ENCODE results near the gene PANK4.

Gene PANK4

GRCh38 chr1:2544875-2545640 lies 18.7 kb upstream of the PANK4 start:
- no peak for DNase-seq (ENCODE audit: low spot score)

- no peak for DNase-seq (ENCODE audit: low spot score)
Observed at GRCh38 chr1:2544093-2544874, 17.9 kb upstream of the PANK4 start.

GRCh38 chr1:2543543-2544092 lies 17.2 kb upstream of the PANK4 start:
- no peak for DNase-seq (ENCODE audit: low spot score)

- no peak for DNase-seq (ENCODE audit: low spot score)
Observed at GRCh38 chr1:2542246-2542915, 16.0 kb upstream of the PANK4 start.

GRCh38 chr1:2541619-2542245 lies 15.3 kb upstream of the PANK4 start:
- DNase-seq (ENCODE audit: low spot score): no peak

GRCh38 chr1:2540816-2541492 lies 14.6 kb upstream of the PANK4 start:
- DNase-seq (ENCODE audit: low spot score): no peak

- no peak for DNase-seq (ENCODE audit: low spot score)
Observed at GRCh38 chr1:2539312-2539907, 13.0 kb upstream of the PANK4 start.

- no peak for DNase-seq (ENCODE audit: low spot score)
Observed at GRCh38 chr1:2538872-2539271, 12.5 kb upstream of the PANK4 start.

- DNase-seq (ENCODE audit: low spot score): no peak
Observed at GRCh38 chr1:2538376-2538775, 12.0 kb upstream of the PANK4 start.

GRCh38 chr1:2537784-2538115 lies 11.4 kb upstream of the PANK4 start:
- DNase-seq (ENCODE audit: low spot score): no peak

GRCh38 chr1:2535981-2536380 lies 9.6 kb upstream of the PANK4 start:
- DNase-seq (ENCODE audit: low spot score): no peak

GRCh38 chr1:2535455-2535854 lies 9.1 kb upstream of the PANK4 start:
- DNase-seq (ENCODE audit: low spot score): no peak

GRCh38 chr1:2534687-2535441 lies 8.5 kb upstream of the PANK4 start:
- no peak for DNase-seq (ENCODE audit: low spot score)

GRCh38 chr1:2534315-2534686 lies 7.9 kb upstream of the PANK4 start:
- no peak for DNase-seq (ENCODE audit: low spot score)

- DNase-seq (ENCODE audit: low spot score): no peak
Observed at GRCh38 chr1:2533365-2533764, 7.0 kb upstream of the PANK4 start.

GRCh38 chr1:2532485-2533160 lies 6.2 kb upstream of the PANK4 start:
- no peak for DNase-seq (ENCODE audit: low spot score)

- DNase-seq (ENCODE audit: low spot score): no peak
Observed at GRCh38 chr1:2530513-2531361, 4.3 kb upstream of the PANK4 start.

- no peak for DNase-seq (ENCODE audit: low spot score)
Observed at GRCh38 chr1:2529784-2530512, 3.6 kb upstream of the PANK4 start, which contains the start of gene HES5. Gene HES5 (minus strand): TSS chr1:2530263. CDS start chr1:2530164, 99 bp downstream.

All from activated CD4-positive, alpha-beta T cell treated with anti-CD3 and anti-CD28 coated beads, Interleukin-2, Interleukin-4, amounts not matched to agents 100 ng/mL and 50 ng/mL, durations not matched to agents 16 hours and 8 hours (primary cell).